GM21367 (cell line): ENCODE data around the gene MRPS18A.
"Not testable (repeated sequence)": the region's sequence is repeated elsewhere in the genome, so short reads cannot be mapped to it uniquely, and the experiment has no call there.

ENCODE experiments used
- ATAC-seq: cut with Tn5 transposase; IDR thresholded peaks from one replicate; pipeline ENCODE4 v1.9.1; 2021; ENCODE audit not compliant: unreplicated experiment

MRPS18A gene

GRCh38 chr6:43671801-43672690 is 15.5 kb downstream of the MRPS18A start:
- no peak for ATAC-seq

DNA sequence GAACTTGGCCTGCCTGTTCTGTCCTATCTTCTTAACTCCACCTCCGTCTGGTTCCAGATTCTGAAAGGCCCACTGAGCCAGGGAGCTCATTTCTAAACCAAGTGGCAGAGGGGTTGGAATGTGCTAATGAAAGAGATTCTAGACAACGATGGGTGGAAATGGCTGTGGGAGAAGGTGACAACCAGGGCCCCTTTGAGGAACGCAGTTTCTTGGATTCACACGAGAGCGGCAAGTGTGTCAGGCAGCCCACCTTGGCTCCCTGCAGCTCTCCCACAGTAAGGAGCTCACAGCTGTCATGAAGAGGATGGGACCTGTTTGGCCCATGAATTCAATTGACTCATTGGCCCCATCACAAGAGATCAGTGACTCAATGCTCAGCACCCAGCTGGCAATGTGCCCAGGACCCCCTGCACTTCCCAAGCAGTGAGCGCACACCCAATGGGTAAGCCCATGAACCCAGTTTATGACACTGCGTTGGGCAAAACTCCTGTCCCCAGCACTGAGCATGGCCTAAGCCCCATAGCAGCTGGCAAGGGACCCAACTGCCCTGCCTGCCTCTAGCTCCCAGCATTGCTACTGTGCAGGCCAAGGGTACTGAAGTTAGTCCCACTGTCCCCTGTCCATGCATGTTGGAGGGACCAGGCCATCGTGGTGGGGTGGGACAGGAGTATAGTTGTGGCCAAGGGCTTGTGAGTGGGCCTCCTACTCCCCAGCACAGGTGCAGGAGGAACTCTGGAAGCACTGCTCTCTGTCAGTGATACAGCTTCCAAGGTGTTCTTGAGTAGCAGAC is 16.4 kb downstream of the MRPS18A start:
- no peak for ATAC-seq

DNA sequence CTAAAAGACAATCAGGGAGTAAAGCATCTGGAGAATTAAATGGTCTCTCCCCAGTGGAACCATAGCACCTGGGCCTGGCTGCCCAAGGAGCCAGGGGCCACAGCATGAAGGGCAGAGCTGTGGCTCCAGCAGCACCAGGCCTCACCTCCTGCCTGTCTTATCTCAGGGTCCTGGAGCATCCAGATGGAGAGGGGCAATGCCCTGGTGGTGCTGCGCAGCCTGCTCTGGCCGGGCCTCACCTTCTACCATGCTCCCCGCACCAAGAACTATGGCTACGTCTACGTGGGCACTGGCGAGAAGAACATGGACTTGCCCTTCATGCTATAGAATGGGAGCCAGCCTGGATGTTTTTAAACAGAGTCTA is 17.0 kb downstream of the MRPS18A start:
- no peak for ATAC-seq

DNA sequence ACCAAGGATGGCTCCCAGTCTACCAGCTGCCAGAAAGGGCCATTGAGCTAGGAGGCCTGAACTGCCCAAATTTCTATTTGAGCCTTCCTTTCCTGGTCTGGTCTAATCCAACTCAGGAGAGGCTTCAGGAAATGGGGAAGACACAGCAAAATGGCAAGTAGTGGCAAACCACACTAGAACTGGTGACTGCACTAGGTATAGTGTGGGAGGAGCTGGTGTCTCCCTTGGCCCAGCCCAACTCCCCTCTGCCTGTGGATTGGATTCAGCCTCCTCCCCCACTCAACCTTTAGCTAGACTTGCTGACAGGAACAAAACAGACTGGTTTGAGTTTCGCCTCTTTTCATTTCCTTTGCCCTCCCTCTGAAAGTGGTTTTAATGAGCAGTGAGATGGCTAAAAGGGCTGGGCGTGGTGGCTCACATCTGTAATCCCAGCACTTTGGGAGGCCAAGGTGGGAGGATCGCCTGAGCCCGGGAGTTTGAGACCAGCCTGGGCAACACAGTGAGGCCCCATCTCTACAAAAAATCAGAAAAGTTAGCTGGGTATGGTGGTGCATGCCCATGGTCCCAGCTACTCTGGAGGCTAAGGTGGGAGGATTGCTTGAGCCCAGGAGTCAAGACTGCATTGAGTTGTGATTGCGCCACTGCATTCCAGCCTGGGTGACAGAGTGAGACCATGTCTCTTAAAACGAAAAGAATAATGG is 17.5 kb downstream of the MRPS18A start:
- ATAC-seq, result no peak

GRCh38 chr6:43669050-43669921 is 18.3 kb downstream of the MRPS18A start:
- ATAC-seq, result no peak

- ATAC-seq, result peak; percentile 47
Measured at GRCh38 chr6:43668151-43669028, 19.2 kb downstream of the MRPS18A start.

DNA sequence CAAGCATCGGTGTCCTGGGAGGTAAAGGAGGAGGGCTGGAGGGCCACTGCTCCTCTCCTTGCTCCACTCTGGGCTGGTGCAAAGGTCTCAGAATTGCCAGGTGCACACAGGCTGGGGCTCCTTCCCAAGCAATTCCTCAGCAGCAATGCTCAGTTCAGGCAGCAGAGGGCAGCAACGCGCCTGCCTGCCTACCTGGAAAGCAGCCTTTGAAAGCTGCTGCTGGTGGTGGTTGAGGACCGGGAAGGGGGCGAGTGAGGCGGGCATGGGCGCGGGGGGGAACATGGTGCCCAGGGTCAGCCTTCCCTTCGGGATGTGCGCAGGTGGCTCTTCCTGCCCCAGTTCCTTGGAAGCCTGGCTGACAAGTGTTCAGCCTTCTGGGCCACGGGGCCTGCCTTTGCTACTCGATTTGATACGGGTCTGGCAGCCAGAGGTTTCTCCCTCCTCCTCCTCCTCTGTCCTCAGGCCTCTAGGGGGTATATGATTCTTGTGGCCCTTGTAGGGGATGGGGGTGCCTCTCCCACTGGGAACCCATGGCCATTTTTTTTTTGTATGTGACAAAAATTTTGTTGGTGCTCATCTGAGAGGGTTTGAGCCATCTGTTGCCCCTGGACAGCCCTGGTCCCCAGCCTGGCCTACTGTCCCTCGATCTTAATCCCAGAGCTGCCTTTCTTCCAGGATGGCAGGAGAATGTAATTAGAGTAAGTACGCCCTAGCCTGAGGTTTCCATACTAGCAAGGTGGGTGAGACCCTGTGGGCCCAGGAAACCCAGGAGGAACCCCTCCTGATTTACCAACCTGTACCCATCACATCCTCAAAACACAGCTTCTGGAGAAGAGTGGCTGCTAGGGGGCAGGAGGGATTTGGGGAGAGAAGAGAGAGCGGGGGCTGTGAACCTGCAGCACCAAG is 20.1 kb downstream of the MRPS18A start:
- ATAC-seq, result no peak

DNA sequence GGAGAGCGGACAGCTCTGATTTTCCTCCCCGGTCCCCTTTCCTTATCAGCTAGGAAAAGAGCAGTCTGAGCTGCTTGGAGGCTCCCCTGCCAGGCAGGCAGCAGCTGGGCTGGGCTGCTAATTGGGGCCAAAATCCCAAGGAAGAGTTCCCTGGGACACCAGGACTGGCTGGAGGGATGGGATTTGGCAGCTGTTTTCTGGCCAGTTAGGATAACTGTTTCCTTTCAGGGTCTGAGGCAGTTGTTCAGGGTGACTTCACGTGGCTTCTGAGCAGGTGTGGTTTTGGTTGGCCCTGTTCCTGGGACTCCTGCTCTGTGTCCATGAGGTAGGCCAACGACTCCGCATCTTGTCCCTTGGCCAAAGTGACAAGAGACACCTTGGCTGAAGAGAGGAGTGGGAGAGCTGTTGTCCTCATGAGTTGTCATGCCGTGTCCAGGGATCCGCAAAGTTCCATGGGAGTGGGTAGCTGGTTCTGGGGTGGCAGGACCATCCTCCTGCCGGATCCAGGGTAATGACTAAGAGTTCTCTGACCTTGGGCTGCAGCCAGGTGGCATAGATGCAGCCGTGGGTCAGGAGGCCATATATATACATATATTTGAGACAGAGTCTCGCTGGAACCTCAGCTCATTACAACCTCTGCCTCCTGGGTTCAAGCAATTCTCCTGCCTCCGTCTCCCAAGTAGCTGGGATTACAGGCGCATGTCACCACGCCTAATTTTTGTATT is 21.2 kb downstream of the MRPS18A start:
- ATAC-seq, result no peak

DNA sequence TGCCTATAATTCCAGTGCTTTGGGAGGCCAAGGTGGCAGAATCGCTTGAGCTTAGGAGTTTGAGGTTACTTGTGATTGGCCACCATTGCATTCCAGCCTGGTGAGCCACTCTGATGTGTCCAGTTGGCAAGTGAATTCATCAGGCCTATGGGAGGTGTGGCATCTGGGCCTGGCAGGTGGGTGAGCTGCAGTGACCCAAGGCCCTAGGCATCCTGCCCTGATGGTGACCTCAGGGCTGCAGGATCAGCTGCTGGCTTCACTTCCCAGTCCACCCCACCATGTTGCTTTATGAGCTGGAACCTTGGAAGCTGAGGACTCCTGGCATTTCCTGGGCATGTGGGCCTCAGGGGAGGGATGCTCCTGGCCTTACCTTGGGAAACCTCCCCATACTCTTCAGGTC is 22.2 kb downstream of the MRPS18A start:
- ATAC-seq, result no peak

- ATAC-seq, result not testable (repeated sequence)
Measured at GRCh38 chr6:43662948-43663347, 24.6 kb downstream of the MRPS18A start.

GRCh38 chr6:43658161-43658560 is 29.4 kb downstream of the MRPS18A start:
- no peak for ATAC-seq

- ATAC-seq, result no peak
Measured at GRCh38 chr6:43657221-43657802, 30.3 kb downstream of the MRPS18A start.

DNA sequence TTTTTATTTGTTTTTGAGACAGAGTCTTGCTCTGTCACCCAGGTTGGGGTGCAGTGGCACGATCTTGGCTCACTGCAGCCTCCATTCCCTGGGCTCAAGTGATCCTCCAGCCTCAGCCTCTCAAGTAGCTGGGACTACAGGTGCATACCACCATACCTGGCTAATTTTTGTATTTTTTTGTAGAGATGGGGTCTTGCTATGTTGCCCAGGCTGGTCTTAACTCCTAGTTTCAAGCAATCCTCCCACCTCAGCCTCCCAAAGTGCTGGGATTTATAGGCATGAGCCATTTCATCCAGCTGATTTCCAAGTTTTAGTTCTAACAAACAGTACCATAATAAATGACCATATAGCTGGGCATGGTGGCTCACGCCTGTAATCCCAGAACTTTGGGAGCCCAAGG is 34.8 kb downstream of the MRPS18A start:
- ATAC-seq, result not testable (repeated sequence)

- ATAC-seq, result no peak
Measured at GRCh38 chr6:43648248-43648647, 39.3 kb downstream of the MRPS18A start.

- ATAC-seq, result no peak
Measured at GRCh38 chr6:43647613-43648012, 40.0 kb downstream of the MRPS18A start.

GRCh38 chr6:43645613-43645964 is 42.0 kb downstream of the MRPS18A start:
- ATAC-seq, result no peak

DNA sequence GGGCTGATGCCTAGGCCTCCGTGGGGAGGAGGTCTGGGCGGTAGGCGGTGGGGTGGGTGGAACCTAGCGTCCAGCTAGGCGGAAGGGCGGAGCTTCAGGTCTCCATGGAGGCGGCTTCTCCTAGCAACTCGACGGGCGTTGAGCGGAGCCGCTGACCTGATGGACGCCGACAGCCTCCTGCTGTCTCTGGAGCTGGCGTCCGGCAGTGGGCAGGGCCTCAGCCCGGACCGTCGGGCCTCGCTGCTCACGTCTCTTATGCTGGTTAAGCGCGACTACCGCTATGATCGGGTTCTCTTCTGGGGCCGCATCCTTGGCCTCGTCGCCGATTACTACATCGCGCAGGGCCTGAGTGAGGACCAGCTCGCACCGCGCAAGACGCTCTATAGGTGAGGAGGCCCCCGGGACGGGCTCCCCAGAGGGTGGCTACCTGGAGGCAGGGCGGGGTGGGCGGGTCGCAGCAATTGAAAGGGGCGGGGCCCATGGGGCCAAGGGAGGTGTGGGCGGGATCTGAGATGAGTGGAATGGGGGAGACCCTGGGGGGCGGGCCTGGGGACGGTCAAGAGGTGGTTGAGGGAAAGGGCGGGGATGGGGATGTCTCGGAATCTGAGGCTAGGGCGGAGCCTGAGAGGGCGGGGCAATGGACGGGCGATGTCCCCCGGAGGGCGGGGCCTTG is 42.5 kb downstream of the MRPS18A start, which contains the start of gene RSPH9:
TSS of gene RSPH9 (plus strand) at position 97 of the 673 bp plus-strand sequence. CDS start at position 160, 63 bp downstream.
- ATAC-seq, result no peak
